ENCODE measurements around the gene TOP3A.

DNA sequence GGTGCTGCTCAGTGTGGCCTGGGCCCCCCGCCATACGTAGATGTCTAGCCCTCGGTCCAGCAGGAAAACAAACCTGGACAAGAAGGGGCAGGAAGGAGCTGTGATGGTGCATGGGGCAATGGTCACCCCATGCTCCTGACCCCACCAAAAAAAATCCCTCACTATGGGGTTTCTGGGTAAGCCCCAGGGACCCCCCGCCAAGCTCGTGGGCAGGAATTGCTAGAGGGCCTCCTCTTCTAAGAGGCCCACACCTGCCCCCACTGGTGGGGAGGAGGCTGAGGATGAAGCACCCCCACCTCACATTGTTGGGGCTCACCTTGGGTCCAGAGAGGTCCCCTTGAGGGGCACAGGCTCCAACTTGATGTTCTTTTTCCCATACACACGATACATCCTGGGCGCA, 66.0 kb downstream of the TOP3A start:
- TF ChIP-seq POLR2A (IDR thresholded peaks at IDR 0.05; ENCODE audit: low read depth, low read length) (no peak), CTCF (conservative IDR thresholded peaks at IDR 0.05; ENCODE audit: low read depth, low read length) (no peak), SMC3 (IDR thresholded peaks at IDR 0.05; ENCODE audit: low read depth, low read length) (no peak), RAD21 (IDR thresholded peaks at IDR 0.05; ENCODE audit: low read length) (no peak), MAFK (IDR thresholded peaks at IDR 0.05; ENCODE audit: low read depth, low read length) (no peak), BHLHE40 (IDR thresholded peaks at IDR 0.05; ENCODE audit: low read depth, low read length) (no peak), MAZ (IDR thresholded peaks at IDR 0.05; ENCODE audit: borderline replicate concordance, low read depth, low read length) (no peak), NFE2L2 (IDR thresholded peaks at IDR 0.05; ENCODE audit: low read depth, low read length) (no peak), USF2 (IDR thresholded peaks at IDR 0.05; ENCODE audit: low read depth, low read length) (no peak), FOS (IDR thresholded peaks at IDR 0.05; ENCODE audit: low read depth, low read length) (no peak), MXI1 (IDR thresholded peaks at IDR 0.05; ENCODE audit: borderline replicate concordance, low read depth, low read length) (no peak)

Measured in IMR-90 (cell line).